T47D (cell line): ENCODE measurements around the gene DDOST.

Experiments used
- DNase-seq, 2 experiments: peaks; one replicate each; pipeline versions ENCODE4 v3.0.0 to v3.0.0-alpha.2; 2011 to 2012; ENCODE audit warnings: low read depth in 1 of 2, low spot score in 1 of 2
- JUND ChIP-seq: IDR thresholded peaks from 2 replicates; pipeline ENCODE4 v1.6.1; 2012; ENCODE audit warnings: low read depth
- in situ Hi-C: cut with HindIII; loops from 2 replicates; pipeline ENCODE4 v1.10.0; 2016; ENCODE audit warnings: low sequenced_read_pairs, low pct_unique_long_range_greater_than_20kb

DDOST gene

GRCh38 chr1:20665726-20666125 lies 4.6 kb upstream of the DDOST start:
- TF ChIP-seq JUND, result no peak
- in situ Hi-C loops, result no loop called here
- DNase-seq, result no peak

GRCh38 chr1:20663969-20664715 lies 3.0 kb upstream of the DDOST start:
- no peak for TF ChIP-seq JUND
- in situ Hi-C loops, result no loop called here
- DNase-seq, result no peak

- TF ChIP-seq JUND, result no peak
- no peak for DNase-seq
- in situ Hi-C loops, result no loop called here
Observed at GRCh38 chr1:20663365-20663764, 2.2 kb upstream of the DDOST start.

GRCh38 chr1:20662110-20662475 lies 924 bp upstream of the DDOST start:
- TF ChIP-seq JUND, result no peak
- no peak for DNase-seq
- in situ Hi-C loops, result no loop called here

- DNase-seq, result no peak
- in situ Hi-C loops, result no loop called here
Observed at GRCh38 chr1:20660847-20661206, 342 bp downstream of the DDOST start.

GRCh38 chr1:20660363-20660762 lies 806 bp downstream of the DDOST start:
- DNase-seq, result no peak
- no peak for TF ChIP-seq JUND
- in situ Hi-C loops, result no loop called here

More at GRCh38 chr1:20660847-20661206, 342 bp downstream of the DDOST start:
- TF ChIP-seq JUND, result no peak

GRCh38 chr1:20658166-20658915 lies 2.8 kb downstream of the DDOST start:
- no peak for DNase-seq
- in situ Hi-C loops, result no loop called here
- no peak for TF ChIP-seq JUND

- no peak for TF ChIP-seq JUND
- in situ Hi-C loops, result no loop called here
- DNase-seq, result no peak
Observed at GRCh38 chr1:20657024-20657423, 4.1 kb downstream of the DDOST start.

GRCh38 chr1:20654104-20654690 lies 7.0 kb downstream of the DDOST start:
- no peak for DNase-seq
- no peak for TF ChIP-seq JUND
- in situ Hi-C loops, result no loop called here

- TF ChIP-seq JUND, result no peak
- no peak for DNase-seq
- in situ Hi-C loops, result no loop called here
Observed at GRCh38 chr1:20652300-20652699, 8.9 kb downstream of the DDOST start.

- no peak for TF ChIP-seq JUND
- in situ Hi-C loops, result no loop called here
- no peak for DNase-seq
Observed at GRCh38 chr1:20648946-20649345, 12.2 kb downstream of the DDOST start.

GRCh38 chr1:20648438-20648837 lies 12.7 kb downstream of the DDOST start:
- TF ChIP-seq JUND, result no peak
- DNase-seq, result no peak
- in situ Hi-C loops, result no loop called here

- no peak for TF ChIP-seq JUND
- in situ Hi-C loops, result no loop called here
- no peak for DNase-seq
Observed at GRCh38 chr1:20645414-20645813, 15.8 kb downstream of the DDOST start.
